WTC11 (cell line): ENCODE results near the gene FMO2. TPM values are rescaled to one million over a fixed set of nuclear protein-coding genes. Genes with fewer than 3 reads are reported as not detected.

Experiments
- ATAC-seq: fragments of 200-7000 bp; cut with Tn5 transposase; 2 replicates; pipeline ENCODE4 v1.10.0; 2021; ENCODE audit warnings: mild to moderate bottlenecking, moderate library complexity
- CTCF ChIA-PET: fragments of 300-600 bp; sonication (Branson Sonifier 250); formaldehyde crosslinking; loops from one replicate; lab custom pipeline; 2021; ENCODE audit warnings: antibody characterized with exemption; lab: Charles Lee
- POLR2A ChIA-PET: fragments of 350-600 bp; sonication (Branson Sonifier 250); formaldehyde crosslinking; loops from one replicate; lab custom pipeline; 2021; ENCODE audit warnings: antibody characterized with exemption; lab: Charles Lee
- DNase-seq: peaks from one replicate; pipeline ENCODE4 v3.0.0; 2021; ENCODE audit warnings: low spot score
- H3K27ac Mint-ChIP-seq: 2 replicates; pipeline ENCODE4 v1.8.0; 2021; ENCODE audit warnings: mixed read lengths
- H3K27me3 Mint-ChIP-seq: 2 replicates; pipeline ENCODE4 v1.8.0; 2021; ENCODE audit warnings: low read depth, mild to moderate bottlenecking, moderate library complexity, mixed read lengths
- H3K36me3 Mint-ChIP-seq: 2 replicates; pipeline ENCODE4 v1.8.0; 2021; ENCODE audit warnings: mixed read lengths
- H3K4me1 Mint-ChIP-seq: 2 replicates; pipeline ENCODE4 v1.8.0; 2022; ENCODE audit warnings: mixed read lengths
- H3K4me3 Mint-ChIP-seq: 2 replicates; pipeline ENCODE4 v1.8.0; 2021; ENCODE audit warnings: mild to moderate bottlenecking, moderate library complexity, mixed read lengths
- H3K9me3 Mint-ChIP-seq: 2 replicates; pipeline ENCODE4 v1.8.0; 2021; ENCODE audit warnings: mixed read lengths
- ATF1 ChIP-seq: sonication (generic); formaldehyde crosslinking; IDR thresholded peaks from 2 replicates; pipeline ENCODE4 v1.8.1; 2023; ENCODE audit warnings: mild to moderate bottlenecking, moderate library complexity, missing genetic modification reagents
- FOXK1 ChIP-seq: sonication (generic); formaldehyde crosslinking; IDR thresholded peaks from 2 replicates; pipeline ENCODE4 v1.8.0; 2022; ENCODE audit warnings: mild to moderate bottlenecking, moderate library complexity, missing genetic modification reagents
- MXD4 ChIP-seq: fragments of 250-450 bp; sonication (Bioruptor Pico); IDR thresholded peaks from 2 replicates; pipeline ENCODE4 v1.8.0; 2021; ENCODE audit warnings: mild to moderate bottlenecking, moderate library complexity, borderline replicate concordance
- NFATC4 ChIP-seq: fragments of 250-450 bp; sonication (Bioruptor Pico); IDR thresholded peaks from 2 replicates; pipeline ENCODE4 v1.9.0; 2021; ENCODE audit warnings: mild to moderate bottlenecking
- NFE2L1 ChIP-seq: sonication (generic); formaldehyde crosslinking; IDR thresholded peaks from 2 replicates; pipeline ENCODE4 v1.8.1; 2023; ENCODE audit warnings: missing genetic modification reagents
- NR3C1 ChIP-seq: sonication (generic); formaldehyde crosslinking; conservative IDR thresholded peaks from 2 replicates; pipeline ENCODE4 v1.8.1; 2023; ENCODE audit warnings: low read depth, mild to moderate bottlenecking, missing genetic modification reagents
- SMAD3 ChIP-seq: sonication (generic); formaldehyde crosslinking; IDR thresholded peaks from 2 replicates; pipeline ENCODE4 v1.8.0; 2022; ENCODE audit warnings: missing genetic modification reagents, mild to moderate bottlenecking, borderline replicate concordance
- ZNF121 ChIP-seq: sonication (generic); formaldehyde crosslinking; IDR thresholded peaks from 2 replicates; pipeline ENCODE4 v1.8.0; 2023; ENCODE audit warnings: missing genetic modification reagents
- ZNF317 ChIP-seq: sonication (generic); formaldehyde crosslinking; IDR thresholded peaks from 2 replicates; pipeline ENCODE4 v1.8.1; 2023; ENCODE audit warnings: low read depth, mild to moderate bottlenecking, moderate library complexity, missing genetic modification reagents, borderline replicate concordance
- total RNA-seq: library from RNA; stranded (reverse); gene quantifications from 3 replicates; pipeline ENCODE4 v1.2.3, GENCODE V29; 2021
- TF ChIP-seq, protein P1 (sequence below): fragments of 250-450 bp; sonication (Bioruptor Pico); IDR thresholded peaks from 2 replicates; pipeline ENCODE4 v1.9.0; 2021; ENCODE audit warnings: moderate library complexity, mild to moderate bottlenecking, inconsistent platforms, borderline replicate concordance
- TF ChIP-seq, protein P2 (sequence below): fragments of 250-450 bp; sonication (Bioruptor Pico); conservative IDR thresholded peaks from 2 replicates; pipeline ENCODE4 v1.9.0; 2021; ENCODE audit warnings: mild to moderate bottlenecking
- TF ChIP-seq, protein P3 (sequence below): sonication (generic); formaldehyde crosslinking; IDR thresholded peaks from 2 replicates; pipeline ENCODE4 v1.8.0; 2022; ENCODE audit warnings: mild to moderate bottlenecking, missing genetic modification reagents
- TF ChIP-seq, protein P4 (sequence below): sonication (generic); formaldehyde crosslinking; IDR thresholded peaks from 2 replicates; pipeline ENCODE4 v1.8.0; 2022; ENCODE audit warnings: mild to moderate bottlenecking, missing genetic modification reagents
- TF ChIP-seq, protein P5 (sequence below): sonication (generic); formaldehyde crosslinking; IDR thresholded peaks from 2 replicates; pipeline ENCODE4 v1.8.1; 2022; ENCODE audit warnings: low read depth, missing genetic modification reagents, borderline replicate concordance
- TF ChIP-seq, protein P6 (sequence below): sonication (generic); formaldehyde crosslinking; IDR thresholded peaks from 2 replicates; pipeline ENCODE4 v1.8.1; 2022; ENCODE audit warnings: low read depth, mild to moderate bottlenecking, moderate library complexity, missing genetic modification reagents, borderline replicate concordance
- TF ChIP-seq, protein P7 (sequence below): fragments of 250-450 bp; sonication (Bioruptor Pico); IDR thresholded peaks from 2 replicates; pipeline ENCODE4 v1.9.0; 2021; ENCODE audit warnings: mild to moderate bottlenecking, borderline replicate concordance
- TF ChIP-seq, protein P8 (sequence below): sonication (generic); formaldehyde crosslinking; IDR thresholded peaks from 2 replicates; pipeline ENCODE4 v1.8.1; 2023; ENCODE audit warnings: mild to moderate bottlenecking, moderate library complexity, missing genetic modification reagents

FMO2 gene
- total RNA-seq, 1 experiment from 2014 or later: not detected

DNA sequence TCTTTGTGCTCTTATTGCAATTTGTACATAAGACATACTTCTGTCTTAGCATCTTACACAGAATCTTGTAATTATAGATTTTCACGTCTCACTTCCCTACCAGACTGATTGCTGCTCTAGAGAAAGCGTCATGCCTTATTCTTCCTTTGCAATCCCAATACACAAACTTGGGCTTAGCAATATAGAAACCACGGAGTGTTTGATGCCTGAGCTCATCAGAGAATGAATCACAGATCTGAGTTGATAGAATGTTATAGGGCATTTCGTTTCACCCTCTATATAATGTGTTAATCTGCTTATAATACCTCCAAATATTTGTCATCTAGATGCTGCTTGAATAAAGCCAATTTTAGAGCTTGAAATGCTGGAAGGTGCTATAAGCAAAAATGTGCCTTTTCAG is 69.8 kb downstream of the FMO2 start:
- Mint-ChIP-seq H3K27me3 (peaks cover 3% of the 10 kb centered on the region), H3K4me3 (no peak overlapping the region), H3K36me3 (no peaks in the 10 kb centered on the region), H3K4me1 (peaks cover 38% of the 10 kb centered on the region), H3K27ac (no peak overlapping the region)
- POLR2A ChIA-PET: no interaction called here
- DNase-seq: no peak
- TF ChIP-seq MXD4 (no peak), SMAD3 (CRISPR knock-in tag) (no peak), NFATC4 (no peak), NFE2L1 (CRISPR knock-in tag) (no peak), ZNF317 (CRISPR knock-in tag) (no peak)
- TF ChIP-seq, protein P1, sequence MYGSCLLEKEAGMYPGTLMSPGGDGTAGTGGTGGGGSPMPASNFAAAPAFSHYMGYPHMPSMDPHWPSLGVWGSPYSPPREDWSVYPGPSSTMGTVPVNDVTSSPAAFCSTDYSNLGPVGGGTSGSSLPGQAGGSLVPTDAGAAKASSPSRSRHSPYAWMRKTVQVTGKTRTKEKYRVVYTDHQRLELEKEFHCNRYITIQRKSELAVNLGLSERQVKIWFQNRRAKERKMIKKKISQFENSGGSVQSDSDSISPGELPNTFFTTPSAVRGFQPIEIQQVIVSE: no peak
- TF ChIP-seq, protein P2, sequence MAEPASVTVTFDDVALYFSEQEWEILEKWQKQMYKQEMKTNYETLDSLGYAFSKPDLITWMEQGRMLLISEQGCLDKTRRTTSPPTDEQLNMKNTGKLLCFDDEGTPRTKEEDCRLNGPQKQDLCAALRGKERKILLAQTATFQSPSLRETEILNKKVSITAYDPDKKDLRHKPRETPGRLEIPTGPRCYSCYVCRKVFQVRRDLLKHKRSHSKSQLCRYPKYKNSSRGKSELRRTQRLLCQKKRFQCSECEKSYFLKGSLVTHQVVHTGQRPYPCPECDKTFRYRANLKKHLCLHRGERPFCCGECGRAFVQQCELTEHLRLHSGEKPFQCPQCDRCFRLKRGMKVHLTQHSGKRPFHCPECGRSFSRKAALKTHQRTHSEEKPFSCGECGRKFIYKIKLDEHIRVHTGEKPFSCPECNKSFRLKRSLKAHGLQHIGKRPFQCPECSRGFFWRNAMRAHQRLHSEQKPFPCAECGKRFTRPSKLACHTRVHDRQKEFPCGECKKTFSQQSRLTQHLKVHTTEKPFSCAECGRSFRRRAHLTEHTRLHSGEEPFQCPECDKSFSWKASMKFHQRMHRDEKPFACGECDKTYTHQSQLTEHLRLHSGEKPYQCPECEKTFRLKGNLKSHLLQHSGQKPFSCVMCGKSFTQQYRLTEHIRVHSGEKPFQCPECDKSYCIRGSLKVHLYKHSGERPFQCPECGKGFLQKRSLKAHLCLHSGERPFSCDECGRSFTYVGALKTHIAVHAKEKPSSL (CRISPR knock-in tag): no peak
- TF ChIP-seq, protein P3, sequence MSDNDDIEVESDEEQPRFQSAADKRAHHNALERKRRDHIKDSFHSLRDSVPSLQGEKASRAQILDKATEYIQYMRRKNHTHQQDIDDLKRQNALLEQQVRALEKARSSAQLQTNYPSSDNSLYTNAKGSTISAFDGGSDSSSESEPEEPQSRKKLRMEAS (CRISPR knock-in tag): no peak
- TF ChIP-seq, protein P4, sequence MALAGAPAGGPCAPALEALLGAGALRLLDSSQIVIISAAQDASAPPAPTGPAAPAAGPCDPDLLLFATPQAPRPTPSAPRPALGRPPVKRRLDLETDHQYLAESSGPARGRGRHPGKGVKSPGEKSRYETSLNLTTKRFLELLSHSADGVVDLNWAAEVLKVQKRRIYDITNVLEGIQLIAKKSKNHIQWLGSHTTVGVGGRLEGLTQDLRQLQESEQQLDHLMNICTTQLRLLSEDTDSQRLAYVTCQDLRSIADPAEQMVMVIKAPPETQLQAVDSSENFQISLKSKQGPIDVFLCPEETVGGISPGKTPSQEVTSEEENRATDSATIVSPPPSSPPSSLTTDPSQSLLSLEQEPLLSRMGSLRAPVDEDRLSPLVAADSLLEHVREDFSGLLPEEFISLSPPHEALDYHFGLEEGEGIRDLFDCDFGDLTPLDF (CRISPR knock-in tag): no peak
- TF ChIP-seq, protein P5, sequence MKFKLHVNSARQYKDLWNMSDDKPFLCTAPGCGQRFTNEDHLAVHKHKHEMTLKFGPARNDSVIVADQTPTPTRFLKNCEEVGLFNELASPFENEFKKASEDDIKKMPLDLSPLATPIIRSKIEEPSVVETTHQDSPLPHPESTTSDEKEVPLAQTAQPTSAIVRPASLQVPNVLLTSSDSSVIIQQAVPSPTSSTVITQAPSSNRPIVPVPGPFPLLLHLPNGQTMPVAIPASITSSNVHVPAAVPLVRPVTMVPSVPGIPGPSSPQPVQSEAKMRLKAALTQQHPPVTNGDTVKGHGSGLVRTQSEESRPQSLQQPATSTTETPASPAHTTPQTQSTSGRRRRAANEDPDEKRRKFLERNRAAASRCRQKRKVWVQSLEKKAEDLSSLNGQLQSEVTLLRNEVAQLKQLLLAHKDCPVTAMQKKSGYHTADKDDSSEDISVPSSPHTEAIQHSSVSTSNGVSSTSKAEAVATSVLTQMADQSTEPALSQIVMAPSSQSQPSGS (CRISPR knock-in tag): no peak
- TF ChIP-seq, all 79 proteins: peak for 0
- CTCF ChIA-PET: interaction anchor here (1.3 to 6.2 kb wide), 4 partner anchors 9 to 58 kb away, joined by 6 to 49 read pairs (median 28); partner anchors contain the start of gene FMO4
- no peaks in the 10 kb centered on the region for H3K9me3 Mint-ChIP-seq
- ATAC-seq: no peak

DNA sequence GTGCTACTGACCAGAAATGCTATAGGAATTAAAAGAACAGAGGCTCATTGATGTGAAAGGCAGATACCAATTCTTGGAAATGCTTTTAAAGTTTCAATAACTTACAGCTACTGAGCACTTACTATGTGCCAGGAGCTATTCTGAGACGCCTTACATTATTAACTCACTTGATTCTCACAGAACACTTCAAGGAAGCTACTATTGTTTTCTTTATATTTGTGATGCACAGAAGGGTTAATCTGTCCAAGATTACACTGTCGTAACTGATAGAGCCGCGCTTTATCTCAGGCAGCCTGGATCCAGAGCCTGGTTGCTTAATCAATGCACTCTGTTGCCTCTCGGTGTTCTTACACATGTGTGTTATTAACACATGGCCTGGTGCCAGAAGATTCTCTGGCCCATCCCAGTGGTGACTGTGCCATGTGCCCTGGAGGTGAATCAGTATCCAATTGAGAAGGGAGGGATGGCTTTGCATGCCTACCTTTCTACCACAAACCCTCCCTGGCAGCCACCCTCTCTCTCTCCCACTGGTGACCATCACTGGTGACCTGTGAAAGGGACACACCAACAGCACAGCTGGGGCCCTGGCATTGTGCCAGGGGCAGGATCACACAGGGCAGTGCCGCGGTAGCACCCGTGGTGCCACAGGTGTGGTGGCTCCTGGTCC is 72.0 kb downstream of the FMO2 start:
- Mint-ChIP-seq H3K27me3 (no peaks in the 10 kb centered on the region; the same call in 1 of the 2 replicates), H3K9me3 (no peaks in the 10 kb centered on the region), H3K4me3 (no peak overlapping the region), H3K36me3 (no peaks in the 10 kb centered on the region), H3K4me1 (peaks cover 26% of the 10 kb centered on the region), H3K27ac (no peak overlapping the region)
- no peak for ATAC-seq
- ChIA-PET CTCF (interaction anchor here (1.0 to 6.2 kb wide), 4 partner anchors 11 to 69 kb away, joined by 3 to 49 read pairs (median 28); partner anchors contain the start of gene FMO4), POLR2A (no interaction called here)
- DNase-seq: no peak
- TF ChIP-seq FOXK1 (CRISPR knock-in tag) (no peak), ZNF121 (no peak), ATF1 (CRISPR knock-in tag) (no peak), NR3C1 (CRISPR knock-in tag) (no peak)
- TF ChIP-seq, protein P6, sequence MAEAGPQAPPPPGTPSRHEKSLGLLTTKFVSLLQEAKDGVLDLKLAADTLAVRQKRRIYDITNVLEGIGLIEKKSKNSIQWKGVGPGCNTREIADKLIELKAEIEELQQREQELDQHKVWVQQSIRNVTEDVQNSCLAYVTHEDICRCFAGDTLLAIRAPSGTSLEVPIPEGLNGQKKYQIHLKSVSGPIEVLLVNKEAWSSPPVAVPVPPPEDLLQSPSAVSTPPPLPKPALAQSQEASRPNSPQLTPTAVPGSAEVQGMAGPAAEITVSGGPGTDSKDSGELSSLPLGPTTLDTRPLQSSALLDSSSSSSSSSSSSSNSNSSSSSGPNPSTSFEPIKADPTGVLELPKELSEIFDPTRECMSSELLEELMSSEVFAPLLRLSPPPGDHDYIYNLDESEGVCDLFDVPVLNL (CRISPR knock-in tag): no peak
- TF ChIP-seq, protein P3 (CRISPR knock-in tag): no peak
- TF ChIP-seq, protein P7, sequence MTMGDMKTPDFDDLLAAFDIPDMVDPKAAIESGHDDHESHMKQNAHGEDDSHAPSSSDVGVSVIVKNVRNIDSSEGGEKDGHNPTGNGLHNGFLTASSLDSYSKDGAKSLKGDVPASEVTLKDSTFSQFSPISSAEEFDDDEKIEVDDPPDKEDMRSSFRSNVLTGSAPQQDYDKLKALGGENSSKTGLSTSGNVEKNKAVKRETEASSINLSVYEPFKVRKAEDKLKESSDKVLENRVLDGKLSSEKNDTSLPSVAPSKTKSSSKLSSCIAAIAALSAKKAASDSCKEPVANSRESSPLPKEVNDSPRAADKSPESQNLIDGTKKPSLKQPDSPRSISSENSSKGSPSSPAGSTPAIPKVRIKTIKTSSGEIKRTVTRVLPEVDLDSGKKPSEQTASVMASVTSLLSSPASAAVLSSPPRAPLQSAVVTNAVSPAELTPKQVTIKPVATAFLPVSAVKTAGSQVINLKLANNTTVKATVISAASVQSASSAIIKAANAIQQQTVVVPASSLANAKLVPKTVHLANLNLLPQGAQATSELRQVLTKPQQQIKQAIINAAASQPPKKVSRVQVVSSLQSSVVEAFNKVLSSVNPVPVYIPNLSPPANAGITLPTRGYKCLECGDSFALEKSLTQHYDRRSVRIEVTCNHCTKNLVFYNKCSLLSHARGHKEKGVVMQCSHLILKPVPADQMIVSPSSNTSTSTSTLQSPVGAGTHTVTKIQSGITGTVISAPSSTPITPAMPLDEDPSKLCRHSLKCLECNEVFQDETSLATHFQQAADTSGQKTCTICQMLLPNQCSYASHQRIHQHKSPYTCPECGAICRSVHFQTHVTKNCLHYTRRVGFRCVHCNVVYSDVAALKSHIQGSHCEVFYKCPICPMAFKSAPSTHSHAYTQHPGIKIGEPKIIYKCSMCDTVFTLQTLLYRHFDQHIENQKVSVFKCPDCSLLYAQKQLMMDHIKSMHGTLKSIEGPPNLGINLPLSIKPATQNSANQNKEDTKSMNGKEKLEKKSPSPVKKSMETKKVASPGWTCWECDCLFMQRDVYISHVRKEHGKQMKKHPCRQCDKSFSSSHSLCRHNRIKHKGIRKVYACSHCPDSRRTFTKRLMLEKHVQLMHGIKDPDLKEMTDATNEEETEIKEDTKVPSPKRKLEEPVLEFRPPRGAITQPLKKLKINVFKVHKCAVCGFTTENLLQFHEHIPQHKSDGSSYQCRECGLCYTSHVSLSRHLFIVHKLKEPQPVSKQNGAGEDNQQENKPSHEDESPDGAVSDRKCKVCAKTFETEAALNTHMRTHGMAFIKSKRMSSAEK: no peak
- TF ChIP-seq, protein P8, sequence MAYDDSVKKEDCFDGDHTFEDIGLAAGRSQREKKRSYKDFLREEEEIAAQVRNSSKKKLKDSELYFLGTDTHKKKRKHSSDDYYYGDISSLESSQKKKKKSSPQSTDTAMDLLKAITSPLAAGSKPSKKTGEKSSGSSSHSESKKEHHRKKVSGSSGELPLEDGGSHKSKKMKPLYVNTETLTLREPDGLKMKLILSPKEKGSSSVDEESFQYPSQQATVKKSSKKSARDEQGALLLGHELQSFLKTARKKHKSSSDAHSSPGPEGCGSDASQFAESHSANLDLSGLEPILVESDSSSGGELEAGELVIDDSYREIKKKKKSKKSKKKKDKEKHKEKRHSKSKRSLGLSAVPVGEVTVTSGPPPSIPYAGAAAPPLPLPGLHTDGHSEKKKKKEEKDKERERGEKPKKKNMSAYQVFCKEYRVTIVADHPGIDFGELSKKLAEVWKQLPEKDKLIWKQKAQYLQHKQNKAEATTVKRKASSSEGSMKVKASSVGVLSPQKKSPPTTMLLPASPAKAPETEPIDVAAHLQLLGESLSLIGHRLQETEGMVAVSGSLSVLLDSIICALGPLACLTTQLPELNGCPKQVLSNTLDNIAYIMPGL (CRISPR knock-in tag): no peak
